HEK293 (cell line): ENCODE measurements around the gene TLE5.

Experiments
- KLF1 ChIP-seq: fragments of 450-650 bp; formaldehyde crosslinking; IDR thresholded peaks from 2 replicates; pipeline ENCODE4 v1.5.1; 2016; ENCODE audit warnings: missing biosample characterization, missing genetic modification characterization
- REPIN1 ChIP-seq: fragments of 450-650 bp; formaldehyde crosslinking; IDR thresholded peaks from 2 replicates; pipeline ENCODE4 v1.5.1; 2017; ENCODE audit warnings: missing biosample characterization, missing genetic modification characterization, low read depth
- ZBTB21 ChIP-seq: fragments of 450-650 bp; formaldehyde crosslinking; IDR thresholded peaks from 2 replicates; pipeline ENCODE4 v1.5.1; 2017; ENCODE audit warnings: missing biosample characterization, missing genetic modification characterization
- ZFP37 ChIP-seq: fragments of 450-650 bp; formaldehyde crosslinking; IDR thresholded peaks from 2 replicates; pipeline ENCODE4 v1.5.1; 2016; ENCODE audit warnings: missing biosample characterization, missing genetic modification characterization
- ZNF350 ChIP-seq: fragments of 450-650 bp; formaldehyde crosslinking; IDR thresholded peaks from 2 replicates; pipeline ENCODE4 v1.5.0; 2017; ENCODE audit warnings: missing biosample characterization, mild to moderate bottlenecking, missing genetic modification characterization
- ZNF660 ChIP-seq: fragments of 450-650 bp; IDR thresholded peaks from 2 replicates; pipeline ENCODE4 v1.5.1; 2018; ENCODE audit warnings: missing biosample characterization, mild to moderate bottlenecking, missing genetic modification characterization
- TF ChIP-seq, protein P1 (sequence below): fragments of 450-650 bp; formaldehyde crosslinking; IDR thresholded peaks from 2 replicates; pipeline ENCODE4 v1.5.1; 2016; ENCODE audit warnings: missing biosample characterization, missing genetic modification characterization
- TF ChIP-seq, protein P2 (sequence below): fragments of 450-650 bp; formaldehyde crosslinking; IDR thresholded peaks from 2 replicates; pipeline ENCODE4 v1.5.1; 2016; ENCODE audit warnings: missing biosample characterization, missing genetic modification characterization
- TF ChIP-seq, protein P3 (sequence below): fragments of 450-650 bp; formaldehyde crosslinking; IDR thresholded peaks from 2 replicates; pipeline ENCODE4 v1.5.1; 2016; ENCODE audit warnings: missing biosample characterization, missing genetic modification characterization

DNA sequence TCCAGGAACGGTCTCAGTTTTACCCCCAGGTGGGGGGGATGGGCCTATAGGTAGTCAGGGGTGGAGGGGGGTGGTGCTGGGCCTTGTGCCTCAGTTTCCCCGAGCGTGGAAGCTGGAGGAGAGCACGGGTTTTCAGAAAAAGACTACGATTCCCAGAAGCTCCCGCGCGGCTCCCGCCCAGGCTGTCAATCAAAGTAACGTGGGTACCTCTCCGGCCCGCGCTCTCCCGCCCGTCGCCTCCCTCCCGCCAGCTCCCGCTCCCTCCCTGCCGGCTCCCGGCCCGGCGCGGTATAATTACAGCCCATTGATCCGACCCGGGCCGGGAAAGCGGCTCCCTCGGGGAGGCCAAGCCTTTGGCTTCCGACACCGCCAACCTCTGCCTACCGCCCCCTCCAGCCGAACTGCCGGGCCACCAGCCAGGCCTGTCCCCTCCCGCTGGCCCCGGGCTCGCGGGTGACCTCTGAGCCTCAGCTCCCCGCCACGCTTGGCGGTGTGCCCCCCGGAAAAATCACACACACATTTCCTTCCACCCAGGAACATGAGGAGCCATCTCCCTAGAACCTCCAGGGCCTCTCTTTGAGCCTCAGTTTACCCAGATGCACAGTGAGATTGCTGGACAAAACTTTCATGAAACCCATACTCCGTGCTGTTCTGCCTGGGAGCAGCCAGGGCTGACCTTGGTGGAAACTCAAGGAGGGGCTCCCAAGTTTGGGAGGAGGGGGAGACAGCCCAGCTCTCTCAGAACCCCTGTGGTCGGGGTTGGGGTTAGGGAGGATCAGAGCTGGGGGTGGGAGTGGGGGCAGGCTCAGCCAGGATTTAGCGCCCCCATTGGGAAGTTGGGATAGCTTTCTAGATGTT, 25.9 kb downstream of the TLE5 start:
- TF ChIP-seq, protein P1, sequence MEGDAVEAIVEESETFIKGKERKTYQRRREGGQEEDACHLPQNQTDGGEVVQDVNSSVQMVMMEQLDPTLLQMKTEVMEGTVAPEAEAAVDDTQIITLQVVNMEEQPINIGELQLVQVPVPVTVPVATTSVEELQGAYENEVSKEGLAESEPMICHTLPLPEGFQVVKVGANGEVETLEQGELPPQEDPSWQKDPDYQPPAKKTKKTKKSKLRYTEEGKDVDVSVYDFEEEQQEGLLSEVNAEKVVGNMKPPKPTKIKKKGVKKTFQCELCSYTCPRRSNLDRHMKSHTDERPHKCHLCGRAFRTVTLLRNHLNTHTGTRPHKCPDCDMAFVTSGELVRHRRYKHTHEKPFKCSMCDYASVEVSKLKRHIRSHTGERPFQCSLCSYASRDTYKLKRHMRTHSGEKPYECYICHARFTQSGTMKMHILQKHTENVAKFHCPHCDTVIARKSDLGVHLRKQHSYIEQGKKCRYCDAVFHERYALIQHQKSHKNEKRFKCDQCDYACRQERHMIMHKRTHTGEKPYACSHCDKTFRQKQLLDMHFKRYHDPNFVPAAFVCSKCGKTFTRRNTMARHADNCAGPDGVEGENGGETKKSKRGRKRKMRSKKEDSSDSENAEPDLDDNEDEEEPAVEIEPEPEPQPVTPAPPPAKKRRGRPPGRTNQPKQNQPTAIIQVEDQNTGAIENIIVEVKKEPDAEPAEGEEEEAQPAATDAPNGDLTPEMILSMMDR (tag by site-specific recombination) = peak; percentile 41
- TF ChIP-seq ZBTB21 (tag by site-specific recombination) = no peak
- TF ChIP-seq ZFP37 (tag by site-specific recombination) = no peak; the same call in 1 of the 2 replicates
- TF ChIP-seq, protein P2, sequence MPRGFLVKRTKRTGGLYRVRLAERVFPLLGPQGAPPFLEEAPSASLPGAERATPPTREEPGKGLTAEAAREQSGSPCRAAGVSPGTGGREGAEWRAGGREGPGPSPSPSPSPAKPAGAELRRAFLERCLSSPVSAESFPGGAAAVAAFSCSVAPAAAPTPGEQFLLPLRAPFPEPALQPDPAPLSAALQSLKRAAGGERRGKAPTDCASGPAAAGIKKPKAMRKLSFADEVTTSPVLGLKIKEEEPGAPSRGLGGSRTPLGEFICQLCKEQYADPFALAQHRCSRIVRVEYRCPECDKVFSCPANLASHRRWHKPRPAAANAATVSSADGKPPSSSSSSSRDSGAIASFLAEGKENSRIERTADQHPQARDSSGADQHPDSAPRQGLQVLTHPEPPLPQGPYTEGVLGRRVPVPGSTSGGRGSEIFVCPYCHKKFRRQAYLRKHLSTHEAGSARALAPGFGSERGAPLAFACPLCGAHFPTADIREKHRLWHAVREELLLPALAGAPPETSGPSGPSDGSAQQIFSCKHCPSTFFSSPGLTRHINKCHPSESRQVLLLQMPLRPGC (tag by site-specific recombination) = no peak
- TF ChIP-seq REPIN1 (tag by site-specific recombination) = 0 out of 2 replicates have a peak, but pooled peaks have one; percentile 9
- no peak for TF ChIP-seq ZNF350 (tag by site-specific recombination)
- TF ChIP-seq, protein P3, sequence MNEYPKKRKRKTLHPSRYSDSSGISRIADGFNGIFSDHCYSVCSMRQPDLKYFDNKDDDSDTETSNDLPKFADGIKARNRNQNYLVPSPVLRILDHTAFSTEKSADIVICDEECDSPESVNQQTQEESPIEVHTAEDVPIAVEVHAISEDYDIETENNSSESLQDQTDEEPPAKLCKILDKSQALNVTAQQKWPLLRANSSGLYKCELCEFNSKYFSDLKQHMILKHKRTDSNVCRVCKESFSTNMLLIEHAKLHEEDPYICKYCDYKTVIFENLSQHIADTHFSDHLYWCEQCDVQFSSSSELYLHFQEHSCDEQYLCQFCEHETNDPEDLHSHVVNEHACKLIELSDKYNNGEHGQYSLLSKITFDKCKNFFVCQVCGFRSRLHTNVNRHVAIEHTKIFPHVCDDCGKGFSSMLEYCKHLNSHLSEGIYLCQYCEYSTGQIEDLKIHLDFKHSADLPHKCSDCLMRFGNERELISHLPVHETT (tag by site-specific recombination) = no peak
- peak; percentile 46; the same call in 1 of the 2 replicates for TF ChIP-seq KLF1 (tag by site-specific recombination)
- TF ChIP-seq ZNF660 (tag by site-specific recombination) = peak; percentile 23; the same call in 1 of the 2 replicates
